Measurements from ENCODE around the gene ASCC1. TPM values are rescaled to one million over a fixed set of nuclear protein-coding genes. Genes with fewer than 3 reads are reported as not detected.
A peak's percentile ranks its signal among the peaks of the same experiment; 100 is the strongest.
"Not testable (repeated sequence)": the region's sequence is repeated elsewhere in the genome, so short reads cannot be mapped to it uniquely, and the experiment has no call there.

ASCC1 gene
- total and polyA plus RNA-seq, 9 donors, result 16.2 to 33.0 (median 24.9) TPM

GRCh38 chr10:72249176-72249862 is 33.2 kb upstream of the ASCC1 start:
- H3K36me3 ChIP-seq (ENCODE audit: control insufficient read depth, insufficient read depth, low read length); H3K9me3 ChIP-seq (replicated peaks; ENCODE audit: control insufficient read depth, low read depth, low read length); H3K27me3 ChIP-seq (ENCODE audit: control insufficient read depth, insufficient read depth, low read length); H3K4me3 ChIP-seq (ENCODE audit: low read length); DNase-seq: not testable (repeated sequence)
- 100% methylated on average over 1 of the region's 17 CpGs for WGBS (ENCODE audit: insufficient coverage)
- peak overlapping the region; percentile 96 for H3K27ac ChIP-seq (ENCODE audit: low read length)
- peaks cover 77% of the 10 kb centered on the region for H3K4me1 ChIP-seq (ENCODE audit: control insufficient read depth, insufficient read depth, low read length)

GRCh38 chr10:72248468-72249151 is 32.5 kb upstream of the ASCC1 start:
- Histone ChIP-seq H3K27ac (ENCODE audit: low read length) (peak overlapping the region; percentile 96), H3K4me1 (ENCODE audit: control insufficient read depth, insufficient read depth, low read length) (peaks cover 78% of the 10 kb centered on the region), H3K9me3 (replicated peaks; ENCODE audit: control insufficient read depth, low read depth, low read length) (no peaks in the 10 kb centered on the region), H3K36me3 (ENCODE audit: control insufficient read depth, insufficient read depth, low read length) (no peaks in the 10 kb centered on the region), H3K27me3 (ENCODE audit: control insufficient read depth, insufficient read depth, low read length) (no peaks in the 10 kb centered on the region), H3K4me3 (ENCODE audit: low read length) (no peak overlapping the region)
- DNase-seq, result peak; percentile 97
- WGBS (ENCODE audit: insufficient coverage), result 6% methylated on average over 7 of the region's 10 CpGs

- H3K4me1 ChIP-seq (ENCODE audit: control insufficient read depth, insufficient read depth, low read length), result peaks cover 66% of the 10 kb centered on the region
- DNase-seq, result no peak
- H3K27me3 ChIP-seq (ENCODE audit: control insufficient read depth, insufficient read depth, low read length), result no peaks in the 10 kb centered on the region
- no peaks in the 10 kb centered on the region for H3K9me3 ChIP-seq (replicated peaks; ENCODE audit: control insufficient read depth, low read depth, low read length)
- no peak overlapping the region for H3K4me3 ChIP-seq (ENCODE audit: low read length)
- peak overlapping the region; percentile 47 for H3K27ac ChIP-seq (ENCODE audit: low read length)
- WGBS (ENCODE audit: insufficient coverage), result no CpG with 5 or more reads among the region's 3 CpGs
- H3K36me3 ChIP-seq (ENCODE audit: control insufficient read depth, insufficient read depth, low read length), result no peaks in the 10 kb centered on the region
Measured at GRCh38 chr10:72245949-72246525, 30.0 kb upstream of the ASCC1 start.

GRCh38 chr10:72244573-72245038 is 28.5 kb upstream of the ASCC1 start:
- DNase-seq, result no peak
- peak overlapping the region; percentile 76 for H3K27ac ChIP-seq (ENCODE audit: low read length)
- WGBS (ENCODE audit: insufficient coverage), result 46% methylated on average over 4 of the region's 5 CpGs
- H3K9me3 ChIP-seq (replicated peaks; ENCODE audit: control insufficient read depth, low read depth, low read length), result no peaks in the 10 kb centered on the region
- H3K4me3 ChIP-seq (ENCODE audit: low read length), result no peak overlapping the region
- H3K36me3 ChIP-seq (ENCODE audit: control insufficient read depth, insufficient read depth, low read length), result no peaks in the 10 kb centered on the region
- no peaks in the 10 kb centered on the region for H3K27me3 ChIP-seq (ENCODE audit: control insufficient read depth, insufficient read depth, low read length)
- peaks cover 55% of the 10 kb centered on the region for H3K4me1 ChIP-seq (ENCODE audit: control insufficient read depth, insufficient read depth, low read length)

- H3K27me3 ChIP-seq (ENCODE audit: control insufficient read depth, insufficient read depth, low read length), result no peaks in the 10 kb centered on the region
- H3K36me3 ChIP-seq (ENCODE audit: control insufficient read depth, insufficient read depth, low read length), result no peaks in the 10 kb centered on the region
- 82% methylated on average over 4 of the region's 11 CpGs for WGBS (ENCODE audit: insufficient coverage)
- peak; percentile 91 for DNase-seq
- no peak overlapping the region for H3K4me3 ChIP-seq (ENCODE audit: low read length)
- H3K9me3 ChIP-seq (replicated peaks; ENCODE audit: control insufficient read depth, low read depth, low read length), result no peaks in the 10 kb centered on the region
- peak overlapping the region; percentile 76 for H3K27ac ChIP-seq (ENCODE audit: low read length)
- H3K4me1 ChIP-seq (ENCODE audit: control insufficient read depth, insufficient read depth, low read length), result peaks cover 50% of the 10 kb centered on the region
Measured at GRCh38 chr10:72243822-72244437, 27.9 kb upstream of the ASCC1 start.

GRCh38 chr10:72242675-72243074 is 26.6 kb upstream of the ASCC1 start:
- WGBS (ENCODE audit: insufficient coverage), result 25% methylated on average over 3 of the region's 4 CpGs
- peak; percentile 86 for DNase-seq
- Histone ChIP-seq H3K27me3 (ENCODE audit: control insufficient read depth, insufficient read depth, low read length) (no peaks in the 10 kb centered on the region), H3K36me3 (ENCODE audit: control insufficient read depth, insufficient read depth, low read length) (no peaks in the 10 kb centered on the region), H3K4me1 (ENCODE audit: control insufficient read depth, insufficient read depth, low read length) (peaks cover 43% of the 10 kb centered on the region), H3K4me3 (ENCODE audit: low read length) (no peak overlapping the region), H3K27ac (ENCODE audit: low read length) (peak overlapping the region; percentile 71), H3K9me3 (replicated peaks; ENCODE audit: control insufficient read depth, low read depth, low read length) (no peaks in the 10 kb centered on the region)

GRCh38 chr10:72241691-72242252 is 25.7 kb upstream of the ASCC1 start:
- Histone ChIP-seq H3K36me3 (ENCODE audit: control insufficient read depth, insufficient read depth, low read length) (no peaks in the 10 kb centered on the region), H3K4me3 (ENCODE audit: low read length) (no peak overlapping the region), H3K27ac (ENCODE audit: low read length) (no peak overlapping the region), H3K4me1 (ENCODE audit: control insufficient read depth, insufficient read depth, low read length) (peaks cover 36% of the 10 kb centered on the region), H3K9me3 (replicated peaks; ENCODE audit: control insufficient read depth, low read depth, low read length) (no peaks in the 10 kb centered on the region), H3K27me3 (ENCODE audit: control insufficient read depth, insufficient read depth, low read length) (no peaks in the 10 kb centered on the region)
- DNase-seq, result no peak
- 90% methylated on average over 5 of the region's 8 CpGs for WGBS (ENCODE audit: insufficient coverage)

- Histone ChIP-seq H3K4me1 (ENCODE audit: control insufficient read depth, insufficient read depth, low read length) (peaks cover 35% of the 10 kb centered on the region), H3K27me3 (ENCODE audit: control insufficient read depth, insufficient read depth, low read length) (no peaks in the 10 kb centered on the region), H3K36me3 (ENCODE audit: control insufficient read depth, insufficient read depth, low read length) (peaks cover 5% of the 10 kb centered on the region), H3K4me3 (ENCODE audit: low read length) (no peak overlapping the region), H3K27ac (ENCODE audit: low read length) (no peak overlapping the region), H3K9me3 (replicated peaks; ENCODE audit: control insufficient read depth, low read depth, low read length) (no peaks in the 10 kb centered on the region)
- 97% methylated on average over 5 of the region's 7 CpGs for WGBS (ENCODE audit: insufficient coverage)
- no peak for DNase-seq
Measured at GRCh38 chr10:72240371-72240770, 24.3 kb upstream of the ASCC1 start.

GRCh38 chr10:72239409-72239808 is 23.3 kb upstream of the ASCC1 start:
- DNase-seq, result no peak
- no peak overlapping the region for H3K4me3 ChIP-seq (ENCODE audit: low read length)
- peaks cover 11% of the 10 kb centered on the region for H3K36me3 ChIP-seq (ENCODE audit: control insufficient read depth, insufficient read depth, low read length)
- H3K27me3 ChIP-seq (ENCODE audit: control insufficient read depth, insufficient read depth, low read length), result no peaks in the 10 kb centered on the region
- no CpG with 5 or more reads among the region's 1 CpG for WGBS (ENCODE audit: insufficient coverage)
- H3K27ac ChIP-seq (ENCODE audit: low read length), result no peak overlapping the region
- H3K4me1 ChIP-seq (ENCODE audit: control insufficient read depth, insufficient read depth, low read length), result peaks cover 27% of the 10 kb centered on the region
- no peaks in the 10 kb centered on the region for H3K9me3 ChIP-seq (replicated peaks; ENCODE audit: control insufficient read depth, low read depth, low read length)
